WI38 (cell line): ENCODE measurements around the gene JAKMIP2.
"Not testable (repeated sequence)": the region's sequence is repeated elsewhere in the genome, so short reads cannot be mapped to it uniquely, and the experiment has no call there.

ENCODE experiments used
- H3K4me3 ChIP-seq: 2 replicates; pipeline ENCODE4 v1.5.1; 2011; ENCODE audit warnings: low read depth, mild to moderate bottlenecking, control low read depth, low read length
- CTCF ChIP-seq: IDR thresholded peaks from 2 replicates; pipeline ENCODE4 v1.5.1; 2012; ENCODE audit warnings: low read depth, mild to moderate bottlenecking, control low read depth, low read length

The JAKMIP2 gene

DNA sequence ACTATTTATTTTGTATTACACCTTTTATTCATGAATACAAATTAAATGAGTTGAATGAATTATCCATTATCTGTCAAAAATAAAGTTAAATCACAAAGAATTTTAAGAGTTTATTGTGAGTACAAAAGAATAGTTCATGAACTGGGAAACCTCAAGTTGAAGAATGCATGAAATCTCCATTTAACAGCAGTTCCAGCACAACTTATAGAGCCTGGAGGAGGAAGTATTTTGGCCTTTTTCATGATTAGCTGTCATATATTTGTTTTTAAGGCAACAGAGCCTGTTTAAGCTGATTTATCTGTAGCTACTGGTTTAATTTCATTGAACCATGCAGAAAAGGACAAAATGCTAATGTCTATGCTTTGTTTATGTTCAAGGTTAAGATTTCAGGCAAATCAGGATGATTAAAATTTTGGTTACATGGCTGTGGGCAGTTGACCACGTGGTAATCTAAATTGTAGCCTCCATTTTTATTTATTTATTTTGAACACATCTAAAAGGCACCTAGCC lies 36.8 kb upstream of the JAKMIP2 start:
- TF ChIP-seq CTCF, result no peak
- no peak overlapping the region for H3K4me3 ChIP-seq

GRCh38 chr5:147818290-147818689 lies 35.8 kb upstream of the JAKMIP2 start:
- H3K4me3 ChIP-seq, result no peak overlapping the region
- TF ChIP-seq CTCF, result no peak

DNA sequence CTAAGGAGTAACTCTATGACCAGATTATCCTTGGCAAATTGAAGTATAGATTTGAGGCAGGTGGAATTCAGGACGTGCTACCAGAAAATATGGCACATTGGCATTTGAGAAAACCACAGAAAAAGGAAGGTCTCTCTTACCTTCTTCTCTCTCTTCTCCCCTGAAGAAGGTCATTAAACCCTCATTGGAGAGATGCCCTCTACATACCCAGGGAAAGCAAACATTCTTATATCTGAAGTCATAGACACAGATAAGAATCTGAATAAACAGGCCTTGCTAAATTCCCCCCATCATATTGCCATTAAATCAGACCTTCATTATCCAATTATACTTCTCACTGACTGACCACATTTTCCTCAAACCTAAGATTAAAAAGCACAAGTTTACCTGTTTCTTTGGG lies 31.2 kb upstream of the JAKMIP2 start:
- no peak for TF ChIP-seq CTCF
- H3K4me3 ChIP-seq, result no peak overlapping the region

- TF ChIP-seq CTCF, result no peak
- H3K4me3 ChIP-seq, result no peak overlapping the region
Measured at GRCh38 chr5:147809830-147810666, 27.5 kb upstream of the JAKMIP2 start.

DNA sequence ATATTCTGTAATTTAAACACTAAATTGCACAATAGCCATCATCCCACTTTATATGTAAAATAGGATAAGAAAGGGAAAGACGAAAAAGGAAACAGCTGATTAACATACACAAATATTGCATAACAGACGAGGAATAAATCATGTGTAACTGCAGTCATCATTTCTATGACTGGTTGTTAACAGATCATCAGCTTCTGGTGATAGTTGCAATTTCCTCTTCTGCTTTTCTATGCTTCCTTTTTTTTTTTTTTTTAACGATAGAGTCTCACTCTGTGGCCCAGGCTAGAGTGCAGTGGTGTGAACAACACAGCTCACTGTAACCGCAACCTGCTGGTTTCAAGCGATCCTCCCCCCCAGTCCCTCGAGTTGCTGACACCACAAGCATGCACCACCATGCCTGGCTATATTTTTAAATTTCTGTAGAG lies 22.5 kb upstream of the JAKMIP2 start:
- no peak for TF ChIP-seq CTCF
- no peak overlapping the region for H3K4me3 ChIP-seq

DNA sequence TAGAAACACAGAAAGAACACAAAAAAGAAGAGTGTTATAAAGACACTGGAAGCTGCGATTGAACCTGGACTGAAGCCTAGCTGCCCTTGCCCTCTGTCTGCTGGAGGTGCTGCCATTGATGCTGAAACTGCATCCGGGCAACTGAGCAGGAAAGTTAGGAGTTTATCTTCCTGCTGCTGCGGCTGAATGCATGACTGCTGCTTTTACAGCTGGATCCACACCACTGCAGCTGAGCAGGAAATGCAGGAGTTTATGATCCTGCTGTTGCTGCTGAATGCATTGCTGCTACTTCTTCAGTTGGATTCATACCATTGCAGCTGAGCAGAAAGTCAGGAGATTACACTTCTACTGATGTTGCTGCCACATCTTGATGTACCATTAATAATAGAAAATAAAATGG lies 21.8 kb upstream of the JAKMIP2 start:
- no peak for TF ChIP-seq CTCF
- no peak overlapping the region for H3K4me3 ChIP-seq

GRCh38 chr5:147803926-147804325 lies 21.4 kb upstream of the JAKMIP2 start:
- TF ChIP-seq CTCF, result no peak
- H3K4me3 ChIP-seq, result no peak overlapping the region

DNA sequence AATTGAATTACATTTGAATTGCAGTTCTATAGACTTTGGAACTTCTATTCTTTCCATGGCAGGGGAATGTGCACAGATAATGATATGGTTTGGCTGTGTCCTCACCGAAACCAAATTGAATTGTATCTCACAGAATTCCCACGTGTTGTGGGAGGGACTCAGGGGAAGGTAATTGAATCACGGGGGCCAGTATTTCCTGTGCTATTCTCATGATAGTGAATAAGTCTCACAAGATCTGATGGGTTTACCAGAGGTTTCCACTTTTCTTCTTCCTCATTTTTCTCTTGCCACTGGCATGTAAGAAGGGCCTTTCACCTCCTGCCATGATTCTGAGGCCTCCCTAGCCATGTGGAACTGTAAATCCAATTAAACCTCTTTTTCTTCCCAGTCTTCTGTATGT lies 20.6 kb upstream of the JAKMIP2 start:
- not testable (repeated sequence) for H3K4me3 ChIP-seq
